ENCODE data around the gene FRMD3. TPM values are rescaled to one million over a fixed set of nuclear protein-coding genes. Genes with fewer than 3 reads are reported as not detected.

The FRMD3 gene
- total and polyA plus RNA-seq, 11 donors: 28.9 to 195 (median 82.4) TPM

DNA sequence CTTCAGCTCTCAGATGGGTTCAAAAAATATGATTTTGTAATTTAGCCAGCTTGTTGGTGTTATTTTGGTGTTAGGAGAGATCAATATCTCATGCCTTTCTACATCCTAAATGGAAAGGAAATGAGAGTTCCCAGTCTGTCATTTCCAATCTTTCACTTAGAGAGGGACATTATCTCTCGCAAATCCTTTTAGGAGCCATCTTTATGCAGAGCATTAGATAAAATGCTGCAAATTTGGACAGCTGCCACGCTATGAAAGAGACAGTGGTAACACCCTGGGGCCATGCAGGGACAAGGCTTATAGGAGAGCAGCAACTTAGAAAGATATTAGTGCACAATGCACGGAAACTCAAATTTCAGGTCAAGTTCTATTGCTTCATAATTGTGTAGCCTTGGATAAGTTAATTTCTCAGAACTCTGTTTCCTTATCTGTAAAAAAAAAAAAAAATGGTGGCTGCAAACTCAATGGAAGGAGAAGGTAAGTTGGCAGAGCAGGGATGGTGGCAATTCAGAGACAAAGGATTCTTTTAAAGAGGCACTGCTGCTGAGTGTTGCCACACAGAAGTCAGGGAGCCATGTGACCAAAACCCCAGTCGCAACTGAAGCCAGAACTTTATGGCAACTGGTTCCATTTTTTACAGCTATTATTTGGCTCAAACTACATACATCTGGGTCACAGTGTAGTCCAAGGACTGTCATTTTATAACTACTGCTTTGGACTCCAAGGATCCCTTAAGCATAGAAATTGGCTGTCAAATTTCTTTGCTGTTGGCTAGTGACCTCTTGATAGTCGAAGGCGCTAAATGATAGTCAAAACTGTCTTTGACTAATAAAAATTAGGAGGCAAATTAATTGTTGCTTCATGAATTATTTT, 210.2 kb downstream of the FRMD3 start:
- no peak overlapping the region for H3K27ac ChIP-seq
- DNase-seq: no peak
- H3K9me3 ChIP-seq: peaks cover 0 to 8% (median 0%) of the 10 kb centered on the region in 12 donors
- TF ChIP-seq CTCF (IDR thresholded peaks at IDR 0.05) (no peak), POLR2A (IDR thresholded peaks at IDR 0.05) (no peak)
- no peaks in the 10 kb centered on the region for H3K27me3 ChIP-seq
- H3K4me1 ChIP-seq: peaks cover 0 to 17% (median 3%) of the 10 kb centered on the region in 12 donors
- WGBS, 4 donors: 63 to 69% (median 65%) methylated on average over 6 of the region's 6 CpGs
- no peaks in the 10 kb centered on the region for H3K36me3 ChIP-seq
- peak in 1 of 4 donors; percentile 52 for ATAC-seq
- intact Hi-C loops (cut with DNase I): loop anchor here in 1 of 10 donors (5.0 kb wide), 1 partner anchor 121 kb away; no protein-coding TSS in a partner anchor
- H3K4me3 ChIP-seq: no peak overlapping the region

- Histone ChIP-seq H3K4me3 (no peak overlapping the region), H3K27me3 (no peaks in the 10 kb centered on the region), H3K27ac (no peak overlapping the region), H3K36me3 (no peaks in the 10 kb centered on the region), H3K4me1 (peaks cover 0 to 17% (median 3%) of the 10 kb centered on the region in 12 donors), H3K9me3 (peaks cover 0 to 9% (median 0%) of the 10 kb centered on the region in 12 donors)
- TF ChIP-seq CTCF (IDR thresholded peaks at IDR 0.05) (no peak), POLR2A (IDR thresholded peaks at IDR 0.05) (no peak)
- 63 to 79% (median 73%) methylated on average over 3 of the region's 3 CpGs for WGBS, 4 donors
- intact Hi-C loops (cut with DNase I): loop anchor here in 1 of 10 donors (5.0 kb wide), 1 partner anchor 120 kb away; no protein-coding TSS in a partner anchor
- DNase-seq (no peak), ATAC-seq (peak in 3 of 4 donors; percentile 37 to 71 (median 45))
Measured at GRCh38 chr9:83327323-83327722, 210.9 kb downstream of the FRMD3 start.

- Histone ChIP-seq H3K4me1 (peaks cover 0 to 15% (median 3%) of the 10 kb centered on the region in 12 donors), H3K27ac (no peak overlapping the region), H3K4me3 (no peak overlapping the region), H3K9me3 (peaks cover 0 to 5% (median 0%) of the 10 kb centered on the region in 12 donors), H3K27me3 (no peaks in the 10 kb centered on the region), H3K36me3 (no peaks in the 10 kb centered on the region)
- whole genome bisulfite sequencing, 4 donors: 93 to 99% (median 99%) methylated on average over 3 of the region's 3 CpGs
- TF ChIP-seq CTCF (IDR thresholded peaks at IDR 0.05) (no peak), POLR2A (IDR thresholded peaks at IDR 0.05) (no peak)
- intact Hi-C loops (cut with DNase I): no loop called here
- ATAC-seq (no peak), DNase-seq (no peak)
Measured at GRCh38 chr9:83323148-83323547, 215.1 kb downstream of the FRMD3 start.

DNA sequence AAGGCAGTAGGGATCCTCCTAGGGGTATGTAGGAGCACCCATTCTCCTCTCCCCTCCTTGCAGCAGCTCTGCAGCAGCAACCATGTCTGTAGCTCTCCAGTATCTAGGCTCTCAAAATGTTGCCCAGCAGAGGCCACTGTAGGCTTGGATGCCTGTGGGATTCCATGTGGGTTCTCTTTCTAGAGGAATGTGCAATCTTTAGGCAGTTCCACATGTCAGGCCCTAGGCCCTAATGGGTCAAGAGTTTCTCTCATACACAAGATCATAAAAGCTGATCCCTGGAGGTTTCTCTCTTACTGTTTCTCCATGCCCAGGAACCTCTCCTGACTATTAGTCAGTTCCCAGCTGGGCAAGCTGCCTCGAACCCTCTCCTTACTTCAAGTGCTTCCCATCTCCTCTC, 215.8 kb downstream of the FRMD3 start:
- no peak for DNase-seq
- 95 to 100% (median 96%) methylated on average over 1 of the region's 1 CpG for WGBS, 4 donors
- Histone ChIP-seq H3K4me1 (peaks cover 0 to 8% (median 0%) of the 10 kb centered on the region in 12 donors), H3K36me3 (no peaks in the 10 kb centered on the region), H3K27ac (no peak overlapping the region), H3K9me3 (peaks cover 0 to 5% (median 0%) of the 10 kb centered on the region in 12 donors), H3K27me3 (no peaks in the 10 kb centered on the region), H3K4me3 (no peak overlapping the region)
- TF ChIP-seq CTCF (IDR thresholded peaks at IDR 0.05): no peak
- no peak for TF ChIP-seq POLR2A (IDR thresholded peaks at IDR 0.05)
- ATAC-seq: no peak
- intact Hi-C loops (cut with DNase I): no loop called here
